OCI-LY1 (cell line): ENCODE data around the gene SUSD3.

Source experiments
- H2AFZ ChIP-seq: fragments of 200-600 bp; sonication (generic), shearing (Covaris generic); 2 replicates; pipeline ENCODE4 v1.6.0; 2014; ENCODE audit warnings: antibody characterized with exemption, mild to moderate bottlenecking, low read length
- H3F3A ChIP-seq: fragments of 200-600 bp; sonication (generic), shearing (Covaris generic); 2 replicates; pipeline ENCODE4 v1.6.0; 2014; ENCODE audit warnings: mild to moderate bottlenecking, antibody characterized with exemption, low read length, moderate library complexity; ENCODE audit not compliant: insufficient read depth
- H3K27ac ChIP-seq: fragments of 200-600 bp; sonication (generic); 2 replicates; pipeline ENCODE4 v1.5.1; 2014; ENCODE audit warnings: low read length, mixed run types, mild to moderate bottlenecking, low read depth; ENCODE audit not compliant: poor library complexity, severe bottlenecking
- H3K27me3 ChIP-seq: fragments of 200-600 bp; sonication (generic); 2 replicates; pipeline ENCODE4 v1.6.0; 2014; ENCODE audit warnings: antibody characterized with exemption, mild to moderate bottlenecking, low read length, moderate library complexity; ENCODE audit not compliant: insufficient read depth
- H3K36me3 ChIP-seq: fragments of 200-600 bp; sonication (generic); 2 replicates; pipeline ENCODE4 v1.6.1; 2014; ENCODE audit warnings: mild to moderate bottlenecking, antibody characterized with exemption, low read length, moderate library complexity, mixed read lengths; ENCODE audit not compliant: insufficient read depth
- H3K4me1 ChIP-seq: fragments of 200-600 bp; sonication (generic); 2 replicates; pipeline ENCODE4 v1.5.1; 2014; ENCODE audit warnings: mild to moderate bottlenecking, low read length, moderate library complexity; ENCODE audit not compliant: insufficient read depth, severe bottlenecking
- H3K4me2 ChIP-seq: fragments of 200-600 bp; sonication (generic), shearing (Covaris generic); 2 replicates; pipeline ENCODE4 v1.6.1; 2014; ENCODE audit warnings: low read length
- H3K4me3 ChIP-seq: fragments of 200-600 bp; sonication (generic); 2 replicates; pipeline ENCODE4 v1.5.1; 2014; ENCODE audit warnings: low read length, low read depth, mild to moderate bottlenecking, mixed read lengths; ENCODE audit not compliant: poor library complexity, severe bottlenecking
- H3K79me2 ChIP-seq: fragments of 200-600 bp; shearing (Covaris generic); 2 replicates; pipeline ENCODE4 v1.6.1; 2016; ENCODE audit warnings: mixed run types, low read length, mixed read lengths; ENCODE audit not compliant: insufficient read depth
- H3K9ac ChIP-seq: fragments of 200-600 bp; sonication (generic), shearing (Covaris generic); 2 replicates; pipeline ENCODE4 v1.6.1; 2014; ENCODE audit warnings: mild to moderate bottlenecking, low read length, mixed read lengths
- H3K9me2 ChIP-seq: fragments of 200-600 bp; sonication (generic), shearing (Covaris generic); 2 replicates; pipeline ENCODE4 v1.6.1; 2014; ENCODE audit warnings: low read depth, mild to moderate bottlenecking, low read length, mixed read lengths
- H3K9me3 ChIP-seq: fragments of 200-600 bp; shearing (Covaris generic); 2 replicates; pipeline ENCODE4 v1.6.1; 2014; ENCODE audit warnings: low read length, mixed read lengths
- H4K20me1 ChIP-seq: fragments of 200-600 bp; sonication (generic), shearing (Covaris generic); 2 replicates; pipeline ENCODE4 v1.6.0; 2016; ENCODE audit warnings: mild to moderate bottlenecking, low read length; ENCODE audit not compliant: insufficient read depth
- EZH2 ChIP-seq: fragments of 200-600 bp; sonication (generic), shearing (Covaris generic); IDR thresholded peaks from 2 replicates; pipeline ENCODE4 v1.8.0; 2017; ENCODE audit warnings: borderline replicate concordance, mixed run types, mild to moderate bottlenecking, antibody characterized with exemption, low read length, moderate library complexity, mixed read lengths
- TF ChIP-seq, protein P1 (sequence below): fragments of 200-600 bp; sonication (generic), shearing (Covaris generic); IDR thresholded peaks from 2 replicates; pipeline ENCODE4 v1.5.1; 2017; ENCODE audit warnings: mild to moderate bottlenecking, antibody characterized with exemption, low read length, moderate library complexity, mixed read lengths

SUSD3 gene

DNA sequence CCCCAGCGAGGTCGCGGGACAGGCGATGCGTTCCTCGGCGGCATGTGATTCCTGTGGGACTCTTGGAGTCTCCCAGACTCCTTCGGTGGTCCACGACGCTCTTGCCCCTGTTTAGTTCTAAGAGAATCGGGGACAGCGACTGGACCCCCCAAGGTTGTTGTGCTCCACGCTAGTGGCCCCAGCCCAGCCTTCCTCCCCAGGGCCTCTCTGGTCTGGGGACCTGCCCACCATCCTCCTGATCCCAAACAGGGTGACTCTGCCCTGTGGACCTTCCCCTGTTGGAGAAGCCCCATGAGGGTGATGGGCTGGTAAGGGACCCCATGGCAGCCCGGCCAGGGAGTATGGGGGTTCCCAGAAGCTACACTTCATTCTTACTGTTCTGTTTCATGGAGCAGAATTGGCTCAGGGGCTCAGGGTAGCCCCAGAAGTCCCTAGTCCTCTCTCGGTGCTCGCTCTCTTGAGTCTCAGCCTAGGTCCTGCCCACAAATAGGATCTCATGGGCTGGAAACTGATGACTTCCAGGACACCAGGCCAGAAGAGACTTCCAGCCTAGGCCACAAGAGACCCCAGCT lies 38.4 kb downstream of the SUSD3 start:
- Histone ChIP-seq H3K79me2 (no peaks in the 10 kb centered on the region), H3K27me3 (no peaks in the 10 kb centered on the region), H3K9me2 (no peaks in the 10 kb centered on the region), H3K27ac (peak overlapping the region; percentile 59), H3K9me3 (no peaks in the 10 kb centered on the region), H3K4me1 (peaks cover 55% of the 10 kb centered on the region), H3K36me3 (0 out of 2 replicates have a peak, but pooled peaks cover 4% of the 10 kb centered on the region), H3K4me3 (peak overlapping the region; percentile 85), H3F3A (no peaks in the 10 kb centered on the region), H3K9ac (peak overlapping the region; percentile 75), H4K20me1 (no peaks in the 10 kb centered on the region), H2AFZ (no peak overlapping the region), H3K4me2 (peak overlapping the region; percentile 88)
- TF ChIP-seq, protein P1, sequence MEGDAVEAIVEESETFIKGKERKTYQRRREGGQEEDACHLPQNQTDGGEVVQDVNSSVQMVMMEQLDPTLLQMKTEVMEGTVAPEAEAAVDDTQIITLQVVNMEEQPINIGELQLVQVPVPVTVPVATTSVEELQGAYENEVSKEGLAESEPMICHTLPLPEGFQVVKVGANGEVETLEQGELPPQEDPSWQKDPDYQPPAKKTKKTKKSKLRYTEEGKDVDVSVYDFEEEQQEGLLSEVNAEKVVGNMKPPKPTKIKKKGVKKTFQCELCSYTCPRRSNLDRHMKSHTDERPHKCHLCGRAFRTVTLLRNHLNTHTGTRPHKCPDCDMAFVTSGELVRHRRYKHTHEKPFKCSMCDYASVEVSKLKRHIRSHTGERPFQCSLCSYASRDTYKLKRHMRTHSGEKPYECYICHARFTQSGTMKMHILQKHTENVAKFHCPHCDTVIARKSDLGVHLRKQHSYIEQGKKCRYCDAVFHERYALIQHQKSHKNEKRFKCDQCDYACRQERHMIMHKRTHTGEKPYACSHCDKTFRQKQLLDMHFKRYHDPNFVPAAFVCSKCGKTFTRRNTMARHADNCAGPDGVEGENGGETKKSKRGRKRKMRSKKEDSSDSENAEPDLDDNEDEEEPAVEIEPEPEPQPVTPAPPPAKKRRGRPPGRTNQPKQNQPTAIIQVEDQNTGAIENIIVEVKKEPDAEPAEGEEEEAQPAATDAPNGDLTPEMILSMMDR, result no peak
- no peak for TF ChIP-seq EZH2

DNA sequence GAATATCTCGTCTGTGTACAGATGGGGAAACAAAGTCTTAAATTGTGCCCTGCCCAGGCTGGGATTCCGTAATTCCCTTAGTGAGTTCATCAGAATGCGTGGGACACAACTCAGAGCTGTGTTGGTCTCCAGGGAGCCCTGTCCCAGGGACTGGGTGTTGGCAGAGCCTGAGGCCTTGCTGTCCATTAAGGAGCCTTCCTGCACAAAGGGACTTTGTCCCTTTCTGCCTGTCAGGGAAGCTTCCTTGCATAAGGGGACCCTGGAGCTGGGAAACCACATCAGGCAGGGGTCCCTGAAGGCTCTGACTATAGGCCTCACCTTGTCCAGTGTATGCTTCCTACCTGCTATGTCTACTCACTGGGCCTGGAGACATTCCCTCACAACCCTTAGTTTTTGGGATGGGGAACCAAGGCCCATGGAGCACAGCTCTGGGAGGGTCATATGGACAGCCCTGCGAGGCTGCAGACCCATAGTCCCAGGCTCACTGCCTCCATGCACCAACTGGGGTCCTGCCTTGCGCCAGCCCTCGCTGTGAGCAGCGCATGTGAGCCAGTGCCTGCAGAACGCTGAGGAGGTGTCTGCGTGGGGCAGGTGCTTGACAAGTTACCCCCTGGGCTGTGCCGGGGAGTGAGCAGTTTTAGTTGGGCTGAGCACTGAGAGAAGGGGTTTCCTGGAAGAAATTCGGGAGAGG lies 39.2 kb downstream of the SUSD3 start:
- H3K27me3 ChIP-seq, result no peaks in the 10 kb centered on the region
- H4K20me1 ChIP-seq, result no peaks in the 10 kb centered on the region
- 0 out of 2 replicates have a peak, but pooled peaks cover 4% of the 10 kb centered on the region for H3K36me3 ChIP-seq
- no peak for TF ChIP-seq EZH2
- TF ChIP-seq, protein P1, result no peak
- H3K4me3 ChIP-seq, result peak overlapping the region; percentile 85
- H3F3A ChIP-seq, result no peaks in the 10 kb centered on the region
- no peaks in the 10 kb centered on the region for H3K79me2 ChIP-seq
- H2AFZ ChIP-seq, result no peak overlapping the region
- no peaks in the 10 kb centered on the region for H3K9me3 ChIP-seq
- peak overlapping the region; percentile 75; the same call in 1 of the 2 replicates for H3K9ac ChIP-seq
- H3K27ac ChIP-seq, result peak overlapping the region; percentile 59
- peaks cover 48% of the 10 kb centered on the region for H3K4me1 ChIP-seq
- peak overlapping the region; percentile 88 for H3K4me2 ChIP-seq
- H3K9me2 ChIP-seq, result no peaks in the 10 kb centered on the region

DNA sequence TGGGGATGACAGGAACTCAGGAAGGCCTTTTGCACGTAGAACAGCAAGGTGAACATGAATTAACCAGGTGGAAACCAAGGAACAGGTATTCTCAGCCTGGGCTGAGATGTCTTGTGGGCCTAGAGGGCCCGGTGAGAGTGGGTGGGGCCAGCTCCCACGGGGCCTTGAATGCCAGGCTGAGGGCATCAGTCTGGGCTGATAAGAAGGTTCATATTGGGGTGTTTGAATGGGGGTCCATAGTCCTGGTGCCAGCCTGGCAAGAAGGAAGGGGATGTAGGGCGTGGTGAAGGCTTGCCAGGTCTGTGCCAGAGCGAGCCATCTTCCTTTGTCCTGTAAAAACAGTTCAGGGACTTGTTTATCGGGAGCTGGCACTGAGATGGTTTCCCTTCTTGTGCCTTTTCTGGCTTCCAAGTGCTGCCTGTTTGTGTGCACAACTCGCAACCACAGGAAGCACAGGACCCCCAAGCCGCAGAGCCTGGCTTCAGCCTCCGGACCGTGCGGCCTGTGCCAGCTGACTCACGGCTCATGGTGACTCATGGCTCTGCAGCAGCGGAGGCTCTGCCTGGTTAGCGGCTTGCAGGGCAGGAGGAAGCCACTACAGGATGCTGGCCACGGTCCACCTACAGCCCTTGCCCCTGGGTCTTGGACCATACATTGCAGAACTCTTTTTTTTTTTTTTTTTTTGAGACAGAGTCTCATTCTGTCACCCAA lies 39.9 kb downstream of the SUSD3 start:
- Histone ChIP-seq H3K4me1 (peaks cover 41% of the 10 kb centered on the region), H3K27ac (peak overlapping the region; percentile 59), H2AFZ (no peak overlapping the region), H4K20me1 (no peaks in the 10 kb centered on the region), H3K9ac (peak overlapping the region; percentile 75; the same call in 1 of the 2 replicates), H3K4me3 (peak overlapping the region; percentile 42), H3K4me2 (peak overlapping the region; percentile 88), H3K27me3 (no peaks in the 10 kb centered on the region), H3K9me2 (no peaks in the 10 kb centered on the region), H3K9me3 (0 out of 2 replicates have a peak, but pooled peaks cover 4% of the 10 kb centered on the region), H3K79me2 (no peaks in the 10 kb centered on the region), H3F3A (no peaks in the 10 kb centered on the region), H3K36me3 (0 out of 2 replicates have a peak, but pooled peaks cover 4% of the 10 kb centered on the region)
- no peak for TF ChIP-seq EZH2
- TF ChIP-seq, protein P1, result no peak
